Endothelial cell of umbilical vein (primary cell): ENCODE results near the gene CXCL16.

Experiments used
- EZH2 ChIP-seq: IDR thresholded peaks from 2 replicates; pipeline ENCODE4 v1.6.1; 2012; ENCODE audit warnings: borderline replicate concordance, low read depth, mild to moderate bottlenecking, moderate library complexity, low read length, inconsistent platforms; ENCODE audit not compliant: severe bottlenecking
- FOS ChIP-seq: IDR thresholded peaks from 2 replicates; pipeline ENCODE4 v1.6.1; 2011; ENCODE audit warnings: mild to moderate bottlenecking, low read length, moderate library complexity, borderline replicate concordance; ENCODE audit not compliant: insufficient read depth
- POLR2A ChIP-seq: IDR thresholded peaks from 2 replicates; pipeline ENCODE4 v1.6.1; 2012; ENCODE audit warnings: low read depth, mild to moderate bottlenecking, control low read depth, low read length
- POLR2AphosphoS5 ChIP-seq: IDR thresholded peaks from 2 replicates; pipeline ENCODE4 v1.6.1; 2012; ENCODE audit warnings: low read depth, mild to moderate bottlenecking, control low read depth, low read length, moderate library complexity; ENCODE audit not compliant: insufficient read depth
- TF ChIP-seq, protein P1 (sequence below), 2 donors: IDR thresholded peaks; 1 replicate in 1 of 2; 2 replicates in 1 of 2; pipeline ENCODE4 v1.5.1; 2011; ENCODE audit warnings: low read length in 2 of 2, mild to moderate bottlenecking in 2 of 2, moderate library complexity in 2 of 2, control low read depth in 1 of 2, inconsistent platforms in 1 of 2, low read depth in 1 of 2; ENCODE audit not compliant: insufficient read depth in 1 of 2; ENCODE audit errors: extremely low read depth in 1 of 2
- TF ChIP-seq, protein P2 (sequence below): IDR thresholded peaks from 2 replicates; pipeline ENCODE4 v1.6.1; 2011; ENCODE audit not compliant: insufficient read depth, insufficient read length

DNA sequence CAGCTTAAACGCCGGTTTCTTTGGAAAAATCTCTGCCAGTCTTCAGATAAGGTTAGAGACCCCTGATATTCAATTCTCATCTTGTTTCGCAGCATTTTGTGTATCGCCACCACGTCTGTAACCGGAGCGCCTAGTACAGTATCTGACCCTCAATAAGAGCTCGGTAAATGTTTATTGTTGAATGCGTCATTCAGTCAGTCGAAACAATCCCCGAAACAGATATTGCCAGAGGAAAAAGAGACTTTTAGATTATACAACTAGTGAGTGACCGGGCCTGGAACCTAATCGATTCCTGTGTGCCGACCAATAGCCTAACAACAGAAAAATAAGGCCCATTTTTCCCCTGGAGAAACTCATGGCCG is 36.4 kb downstream of the CXCL16 start:
- TF ChIP-seq, protein P1, sequence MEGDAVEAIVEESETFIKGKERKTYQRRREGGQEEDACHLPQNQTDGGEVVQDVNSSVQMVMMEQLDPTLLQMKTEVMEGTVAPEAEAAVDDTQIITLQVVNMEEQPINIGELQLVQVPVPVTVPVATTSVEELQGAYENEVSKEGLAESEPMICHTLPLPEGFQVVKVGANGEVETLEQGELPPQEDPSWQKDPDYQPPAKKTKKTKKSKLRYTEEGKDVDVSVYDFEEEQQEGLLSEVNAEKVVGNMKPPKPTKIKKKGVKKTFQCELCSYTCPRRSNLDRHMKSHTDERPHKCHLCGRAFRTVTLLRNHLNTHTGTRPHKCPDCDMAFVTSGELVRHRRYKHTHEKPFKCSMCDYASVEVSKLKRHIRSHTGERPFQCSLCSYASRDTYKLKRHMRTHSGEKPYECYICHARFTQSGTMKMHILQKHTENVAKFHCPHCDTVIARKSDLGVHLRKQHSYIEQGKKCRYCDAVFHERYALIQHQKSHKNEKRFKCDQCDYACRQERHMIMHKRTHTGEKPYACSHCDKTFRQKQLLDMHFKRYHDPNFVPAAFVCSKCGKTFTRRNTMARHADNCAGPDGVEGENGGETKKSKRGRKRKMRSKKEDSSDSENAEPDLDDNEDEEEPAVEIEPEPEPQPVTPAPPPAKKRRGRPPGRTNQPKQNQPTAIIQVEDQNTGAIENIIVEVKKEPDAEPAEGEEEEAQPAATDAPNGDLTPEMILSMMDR (IDR thresholded peaks at IDR 0.05; ENCODE audit: extremely low read depth in 1 of 2, insufficient read depth in 1 of 2, low read depth in 1 of 2, low read length in 2 of 2) = no peak
- TF ChIP-seq POLR2AphosphoS5 = no peak
- TF ChIP-seq EZH2 = no peak
- TF ChIP-seq, protein P2, sequence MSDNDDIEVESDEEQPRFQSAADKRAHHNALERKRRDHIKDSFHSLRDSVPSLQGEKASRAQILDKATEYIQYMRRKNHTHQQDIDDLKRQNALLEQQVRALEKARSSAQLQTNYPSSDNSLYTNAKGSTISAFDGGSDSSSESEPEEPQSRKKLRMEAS = no peak
- TF ChIP-seq FOS = no peak
- TF ChIP-seq POLR2A = no peak
